HCT116 (cell line): ENCODE measurements around the gene PADI4.

Experiments
- CTCF ChIP-seq, 3 experiments: fragments of 200-600 bp in 1 of 3; sonication (generic) in 1 of 3; IDR thresholded peaks in 2 of 3; conservative IDR thresholded peaks in 1 of 3; 2 replicates each; pipeline ENCODE4 v1.5.1; 2012 to 2017; ENCODE audit warnings: low read depth in 2 of 3, low read length in 2 of 3, antibody characterized with exemption in 1 of 3, borderline replicate concordance in 1 of 3, control low read depth in 1 of 3, mild to moderate bottlenecking in 1 of 3, mixed read lengths in 1 of 3, mixed run types in 1 of 3, moderate library complexity in 1 of 3; ENCODE audit not compliant: insufficient read depth in 1 of 3
- EZH2 ChIP-seq: fragments of 200-600 bp; sonication (generic); IDR thresholded peaks from 2 replicates; pipeline ENCODE4 v1.6.1; 2017; ENCODE audit warnings: antibody characterized with exemption, mixed run types
- POLR2A ChIP-seq: IDR thresholded peaks from 2 replicates; pipeline ENCODE4 v1.7.0; 2011; ENCODE audit warnings: borderline replicate concordance; ENCODE audit not compliant: insufficient read depth, insufficient read length; ENCODE audit errors: extremely low read depth
- ZNF274 ChIP-seq: fragments of 200-500 bp; sonication (Bioruptor generic); IDR thresholded peaks from 2 replicates; pipeline ENCODE4 v1.6.1; 2014; ENCODE audit warnings: mild to moderate bottlenecking, low read depth, low read length, inconsistent platforms

GRCh38 chr1:17355898-17356297 is 47.9 kb downstream of the PADI4 start:
- TF ChIP-seq EZH2 = no peak
- no peak for TF ChIP-seq ZNF274
- no peak for TF ChIP-seq POLR2A
- no peak for TF ChIP-seq CTCF (IDR thresholded peaks at IDR 0.05 in 2 of 3, conservative IDR thresholded peaks at IDR 0.05 in 1 of 3; ENCODE audit: borderline replicate concordance in 1 of 3, insufficient read depth in 1 of 3, low read depth in 2 of 3, low read length in 2 of 3)
